GM21737 (cell line): ENCODE measurements around the gene ITPKC.

ENCODE experiments used
- ATAC-seq: cut with Tn5 transposase; IDR thresholded peaks from one replicate; pipeline ENCODE4 v1.9.1; 2021; ENCODE audit warnings: mild to moderate bottlenecking, moderate library complexity; ENCODE audit not compliant: unreplicated experiment

Gene ITPKC

GRCh38 chr19:40739030-40739839, 22.3 kb downstream of the ITPKC start:
- no peak for ATAC-seq

GRCh38 chr19:40739871-40740703, 23.2 kb downstream of the ITPKC start:
- ATAC-seq = no peak

GRCh38 chr19:40740747-40741146, 23.8 kb downstream of the ITPKC start:
- no peak for ATAC-seq

GRCh38 chr19:40741527-40742390, 24.8 kb downstream of the ITPKC start:
- ATAC-seq = no peak

GRCh38 chr19:40742477-40742876, 25.6 kb downstream of the ITPKC start:
- ATAC-seq = no peak

- ATAC-seq = no peak
These were observed 26.0 kb downstream of the ITPKC start for GRCh38 chr19:40742886-40743285.

- no peak for ATAC-seq
These were observed 27.0 kb downstream of the ITPKC start for GRCh38 chr19:40743926-40744325.

- no peak for ATAC-seq
These were observed 27.9 kb downstream of the ITPKC start for GRCh38 chr19:40744554-40745401.

- ATAC-seq = no peak
These were observed 28.5 kb downstream of the ITPKC start for GRCh38 chr19:40745402-40745780.

- ATAC-seq = no peak
These were observed 30.6 kb downstream of the ITPKC start for GRCh38 chr19:40747536-40747935.

- ATAC-seq = peak; percentile 81
These were observed 33.4 kb downstream of the ITPKC start, which contains the start of gene ACTMAP for GRCh38 chr19:40750058-40750873. Gene ACTMAP, minus strand, starts transcription at chr19:40750477. Its CDS starts 674 bp downstream, at chr19:40749803.

- ATAC-seq = peak; percentile 59
These were observed 34.1 kb downstream of the ITPKC start, which contains the start of gene SNRPA for GRCh38 chr19:40750874-40751537. Gene SNRPA, plus strand, starts transcription at chr19:40751203. Its CDS starts 206 bp downstream, at chr19:40751409.

- ATAC-seq = no peak
These were observed 35.4 kb downstream of the ITPKC start for GRCh38 chr19:40752257-40752781.

GRCh38 chr19:40754611-40755247, 37.8 kb downstream of the ITPKC start:
- ATAC-seq = no peak

- no peak for ATAC-seq
These were observed 38.3 kb downstream of the ITPKC start for GRCh38 chr19:40755248-40755624.

- ATAC-seq = no peak
These were observed 38.9 kb downstream of the ITPKC start for GRCh38 chr19:40755791-40756190.

GRCh38 chr19:40756502-40757110, 39.7 kb downstream of the ITPKC start:
- no peak for ATAC-seq
